Measurements from ENCODE around the gene STAP2.
"Not testable (repeated sequence)": the region's sequence is repeated elsewhere in the genome, so short reads cannot be mapped to it uniquely, and the experiment has no call there.

STAP2 gene

DNA sequence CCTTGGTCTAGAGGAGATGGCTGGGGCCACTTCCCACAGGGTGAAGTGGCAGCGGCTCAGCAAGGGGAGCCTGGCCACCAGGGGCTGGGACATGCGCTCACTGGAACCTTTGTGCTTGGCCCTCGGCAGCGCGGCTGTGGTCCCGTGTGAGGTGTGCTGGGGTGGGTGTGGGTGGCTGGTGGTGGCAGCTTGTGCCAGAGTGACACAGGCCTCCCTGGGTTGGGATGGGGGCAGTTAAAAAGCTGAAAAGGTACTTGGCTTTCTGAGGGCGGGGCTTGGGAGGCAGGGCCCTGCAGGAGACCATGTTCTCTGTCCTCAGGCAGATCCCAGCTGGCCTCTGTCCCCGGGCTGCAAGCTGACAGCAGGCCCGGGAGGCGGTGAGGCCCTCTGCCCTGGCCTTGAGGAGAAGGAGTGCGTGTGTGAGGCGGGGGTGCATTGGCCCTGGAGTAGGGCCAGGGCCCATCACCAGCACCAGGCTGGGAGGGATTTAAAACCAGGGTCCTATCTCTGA, 22.1 kb upstream of the STAP2 start:
- Histone ChIP-seq H3K4me3 (ENCODE audit: low read depth, low read length) (no peak overlapping the region), H3K9me3 (ENCODE audit: control insufficient read depth, insufficient read depth, low read length) (no peaks in the 10 kb centered on the region), H3K9ac (ENCODE audit: low read depth, low read length) (no peak overlapping the region), H3K36me3 (ENCODE audit: control insufficient read depth, insufficient read depth, low read length) (peaks cover 44% of the 10 kb centered on the region), H3K4me1 (ENCODE audit: control insufficient read depth, insufficient read depth, low read length) (no peaks in the 10 kb centered on the region), H3K27me3 (ENCODE audit: control insufficient read depth, insufficient read depth, low read length) (no peaks in the 10 kb centered on the region)

DNA sequence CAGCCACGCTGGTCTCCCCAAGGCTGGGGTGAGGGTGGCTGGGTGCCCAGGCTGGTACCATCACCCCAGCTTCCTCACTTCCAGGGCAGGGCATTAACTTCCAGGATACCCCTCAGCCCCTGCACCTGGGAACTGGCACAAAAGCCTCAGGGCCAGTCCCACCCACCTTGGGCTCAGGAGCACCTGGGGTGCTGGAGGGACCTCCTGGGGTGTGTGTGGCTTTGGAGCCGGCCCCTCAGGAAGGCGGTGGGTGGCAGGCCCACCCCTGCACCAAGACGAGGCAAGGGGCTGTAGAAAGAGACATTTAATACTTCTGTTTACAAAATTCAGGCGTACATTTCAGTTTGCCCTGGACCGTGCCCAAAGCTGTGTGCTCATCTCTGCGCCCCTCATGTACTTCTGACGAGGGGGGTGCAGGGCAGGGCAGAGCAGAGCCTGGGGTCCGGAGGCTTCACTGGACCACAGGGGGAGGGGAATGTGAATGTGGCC, 21.5 kb upstream of the STAP2 start:
- H3K27me3 ChIP-seq (ENCODE audit: control insufficient read depth, insufficient read depth, low read length), result no peaks in the 10 kb centered on the region
- H3K9ac ChIP-seq (ENCODE audit: low read depth, low read length), result no peak overlapping the region
- no peaks in the 10 kb centered on the region for H3K9me3 ChIP-seq (ENCODE audit: control insufficient read depth, insufficient read depth, low read length)
- H3K4me1 ChIP-seq (ENCODE audit: control insufficient read depth, insufficient read depth, low read length), result no peaks in the 10 kb centered on the region
- H3K36me3 ChIP-seq (ENCODE audit: control insufficient read depth, insufficient read depth, low read length), result peaks cover 41% of the 10 kb centered on the region
- H3K4me3 ChIP-seq (ENCODE audit: low read depth, low read length), result no peak overlapping the region

DNA sequence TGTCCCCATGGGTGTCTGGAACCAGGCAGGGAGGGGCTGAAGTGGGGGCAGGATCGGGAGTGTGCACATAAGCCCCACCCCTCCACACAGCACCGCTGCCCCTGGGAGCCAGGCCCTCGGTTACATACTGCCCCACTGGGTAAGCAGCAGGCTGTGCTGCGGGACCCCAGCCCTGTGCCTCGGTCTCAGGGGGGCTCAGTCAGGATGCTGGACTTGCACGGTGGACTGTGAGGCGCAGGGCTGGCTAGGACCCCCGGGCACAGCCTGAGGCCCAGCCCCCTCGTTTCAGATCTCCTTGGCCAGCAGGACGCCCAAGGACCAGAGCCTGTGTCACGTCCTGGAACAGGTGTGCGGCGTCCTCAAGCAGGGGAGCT, 21.0 kb upstream of the STAP2 start:
- no peaks in the 10 kb centered on the region for H3K27me3 ChIP-seq (ENCODE audit: control insufficient read depth, insufficient read depth, low read length)
- peaks cover 39% of the 10 kb centered on the region for H3K36me3 ChIP-seq (ENCODE audit: control insufficient read depth, insufficient read depth, low read length)
- H3K4me1 ChIP-seq (ENCODE audit: control insufficient read depth, insufficient read depth, low read length), result no peaks in the 10 kb centered on the region
- no peaks in the 10 kb centered on the region for H3K9me3 ChIP-seq (ENCODE audit: control insufficient read depth, insufficient read depth, low read length)
- H3K4me3 ChIP-seq (ENCODE audit: low read depth, low read length), result no peak overlapping the region
- H3K9ac ChIP-seq (ENCODE audit: low read depth, low read length), result no peak overlapping the region

DNA sequence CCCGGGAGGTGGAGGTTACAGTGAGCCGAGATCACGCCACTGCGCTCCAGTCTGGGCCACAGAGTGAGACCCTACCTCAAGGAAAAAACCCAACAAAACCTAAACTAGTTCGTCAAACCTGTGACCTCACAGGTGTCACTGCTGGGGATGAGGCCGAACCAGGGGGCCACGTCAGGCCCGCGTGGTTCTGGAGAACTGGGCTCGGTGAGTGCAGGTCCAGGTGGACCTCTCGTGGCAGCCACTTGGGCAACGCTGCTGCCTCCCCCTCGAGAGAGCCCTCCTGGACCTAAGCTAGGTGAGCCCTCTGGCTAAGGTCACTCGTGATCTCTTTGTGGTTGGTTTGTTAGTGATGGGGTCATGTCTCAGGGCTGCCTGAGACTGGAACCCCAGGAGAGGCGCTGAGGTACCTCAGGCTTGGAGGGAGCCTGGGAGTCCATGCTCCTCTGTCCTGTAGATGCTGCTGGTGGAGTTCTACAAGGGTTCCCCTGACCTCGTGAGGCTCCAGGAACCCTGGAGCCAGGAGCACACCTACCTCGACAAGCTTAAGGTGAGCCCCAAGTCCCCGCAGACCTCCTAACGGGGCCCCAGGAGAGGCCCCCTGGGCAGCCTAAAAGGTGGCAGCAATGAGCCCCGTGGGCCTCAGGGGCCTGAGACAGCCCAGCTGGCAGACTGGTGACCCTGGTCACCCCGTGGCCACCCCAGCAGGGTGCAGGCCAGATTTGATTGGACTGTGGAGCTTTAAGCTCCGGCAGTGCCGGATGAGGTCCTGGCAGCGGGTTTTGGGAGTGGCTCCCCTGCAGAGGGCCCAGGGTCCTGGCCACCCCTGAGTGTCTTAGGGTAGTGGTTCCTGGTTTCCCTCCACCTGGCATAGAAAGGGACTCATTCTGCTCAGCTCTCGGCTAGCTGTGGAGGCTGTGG, 20.3 kb upstream of the STAP2 start:
- Histone ChIP-seq H3K36me3 (ENCODE audit: control insufficient read depth, insufficient read depth, low read length) (peaks cover 36% of the 10 kb centered on the region), H3K4me1 (ENCODE audit: control insufficient read depth, insufficient read depth, low read length) (no peaks in the 10 kb centered on the region), H3K9ac (ENCODE audit: low read depth, low read length) (no peak overlapping the region)

DNA sequence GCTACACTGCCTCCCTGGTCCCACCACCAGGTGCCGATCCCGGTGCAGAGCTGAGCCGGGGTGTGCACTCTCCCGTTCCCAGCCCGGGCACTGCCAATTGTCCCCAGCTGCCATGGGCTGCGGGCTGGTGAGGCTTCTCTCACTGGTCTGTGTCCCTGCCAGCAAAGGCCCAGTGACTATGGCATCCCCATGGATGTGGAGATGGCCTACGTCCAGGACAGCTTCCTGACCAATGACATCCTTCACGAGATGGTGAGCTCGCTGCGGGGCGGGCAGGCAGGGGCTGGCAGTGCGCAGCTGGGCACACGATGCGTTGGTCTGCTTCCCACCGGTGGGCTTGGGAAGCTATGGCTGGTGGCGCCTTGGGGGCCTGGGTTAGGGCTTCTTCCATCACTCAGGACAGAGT, 19.3 kb upstream of the STAP2 start:
- H3K27me3 ChIP-seq (ENCODE audit: control insufficient read depth, insufficient read depth, low read length), result no peaks in the 10 kb centered on the region
- no peak overlapping the region for H3K4me3 ChIP-seq (ENCODE audit: low read depth, low read length)
- peaks cover 30% of the 10 kb centered on the region for H3K36me3 ChIP-seq (ENCODE audit: control insufficient read depth, insufficient read depth, low read length)
- no peaks in the 10 kb centered on the region for H3K9me3 ChIP-seq (ENCODE audit: control insufficient read depth, insufficient read depth, low read length)
- no peak overlapping the region for H3K9ac ChIP-seq (ENCODE audit: low read depth, low read length)
- H3K4me1 ChIP-seq (ENCODE audit: control insufficient read depth, insufficient read depth, low read length), result no peaks in the 10 kb centered on the region

More for the DNA sequence above, 20.3 kb upstream of the STAP2 start:
- H3K9me3 ChIP-seq (ENCODE audit: control insufficient read depth, insufficient read depth, low read length), result no peaks in the 10 kb centered on the region
- H3K27me3 ChIP-seq (ENCODE audit: control insufficient read depth, insufficient read depth, low read length), result no peaks in the 10 kb centered on the region
- no peak overlapping the region for H3K4me3 ChIP-seq (ENCODE audit: low read depth, low read length)

DNA sequence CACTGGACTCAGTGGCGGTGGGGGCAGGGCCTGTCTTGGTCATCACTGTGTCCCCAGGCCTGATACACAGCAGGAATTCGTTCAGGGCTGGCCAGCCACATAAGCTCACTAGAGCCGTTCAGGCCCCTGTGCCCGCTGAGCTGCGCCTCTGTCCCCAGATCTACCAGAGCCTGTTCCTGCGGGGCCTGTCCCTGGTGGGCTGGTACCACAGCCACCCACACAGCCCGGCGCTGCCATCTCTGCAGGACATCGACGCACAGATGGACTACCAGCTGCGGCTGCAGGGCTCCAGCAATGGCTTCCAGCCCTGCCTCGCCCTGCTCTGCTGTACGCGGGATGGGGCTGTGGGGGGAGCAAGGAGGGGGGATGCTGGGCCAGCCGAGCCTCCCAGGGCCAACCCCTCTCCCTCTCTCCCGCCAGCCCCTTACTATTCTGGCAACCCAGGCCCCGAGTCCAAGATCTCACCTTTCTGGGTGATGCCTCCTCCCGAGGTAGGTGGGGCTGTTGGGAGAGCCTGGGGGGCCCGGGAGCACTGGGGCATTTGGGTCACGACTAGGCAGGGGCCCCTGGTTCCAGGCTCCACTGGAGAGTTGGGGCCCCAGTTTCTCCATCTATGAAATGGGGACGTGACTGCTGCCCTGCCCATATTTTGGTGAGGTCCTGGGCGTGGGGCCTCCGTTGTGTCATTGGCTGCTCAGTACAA, 18.6 kb upstream of the STAP2 start:
- H3K4me3 ChIP-seq (ENCODE audit: low read depth, low read length), result no peak overlapping the region
- no peaks in the 10 kb centered on the region for H3K27me3 ChIP-seq (ENCODE audit: control insufficient read depth, insufficient read depth, low read length)
- no peaks in the 10 kb centered on the region for H3K4me1 ChIP-seq (ENCODE audit: control insufficient read depth, insufficient read depth, low read length)
- H3K9me3 ChIP-seq (ENCODE audit: control insufficient read depth, insufficient read depth, low read length), result no peaks in the 10 kb centered on the region
- H3K9ac ChIP-seq (ENCODE audit: low read depth, low read length), result no peak overlapping the region
- peaks cover 24% of the 10 kb centered on the region for H3K36me3 ChIP-seq (ENCODE audit: control insufficient read depth, insufficient read depth, low read length)

DNA sequence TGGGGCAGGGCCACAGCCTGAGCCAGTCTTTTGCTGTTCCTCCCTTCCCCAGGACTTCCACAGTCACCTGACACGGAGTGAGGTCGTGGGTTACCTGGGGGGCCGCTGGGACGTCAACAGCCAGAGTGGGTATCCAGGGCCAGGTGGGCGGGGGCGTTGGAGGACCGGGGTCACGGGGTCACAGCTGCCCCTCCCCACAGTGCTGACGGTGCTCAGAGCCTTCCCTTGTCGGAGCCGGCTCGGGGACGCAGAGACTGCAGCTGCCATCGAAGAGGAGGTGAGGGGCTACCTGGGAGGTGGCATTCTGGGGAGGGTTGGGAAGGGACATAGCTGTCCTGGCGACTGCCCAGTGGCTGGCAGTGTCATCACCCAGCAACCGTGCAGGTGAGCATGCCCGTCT, 16.3 kb upstream of the STAP2 start:
- no peak overlapping the region for H3K4me3 ChIP-seq (ENCODE audit: low read depth, low read length)

DNA sequence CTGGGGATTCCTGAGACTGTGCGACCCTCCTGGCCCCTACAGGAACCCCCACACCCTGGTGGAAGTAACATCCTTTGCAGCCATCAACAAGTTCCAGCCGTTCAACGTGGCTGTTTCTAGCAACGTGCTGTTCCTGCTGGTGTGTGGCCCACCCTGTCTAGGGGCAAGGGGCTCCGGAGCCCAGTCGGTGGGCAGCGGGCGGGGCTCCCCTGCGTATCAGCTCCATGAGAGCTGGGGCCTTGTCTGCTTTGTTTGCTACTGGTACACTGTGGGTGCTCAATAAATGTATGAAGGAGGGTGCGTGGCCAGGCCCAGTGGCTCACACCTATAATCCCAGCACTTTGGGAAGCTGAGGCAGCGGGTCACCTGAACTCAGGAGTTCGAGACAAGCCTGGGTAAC, 15.7 kb upstream of the STAP2 start:
- H3K9ac ChIP-seq (ENCODE audit: low read depth, low read length), result no peak overlapping the region
- no peak overlapping the region for H3K4me3 ChIP-seq (ENCODE audit: low read depth, low read length)
- H3K9me3 ChIP-seq (ENCODE audit: control insufficient read depth, insufficient read depth, low read length), result no peaks in the 10 kb centered on the region
- H3K36me3 ChIP-seq (ENCODE audit: control insufficient read depth, insufficient read depth, low read length), result peaks cover 11% of the 10 kb centered on the region
- H3K4me1 ChIP-seq (ENCODE audit: control insufficient read depth, insufficient read depth, low read length), result no peaks in the 10 kb centered on the region
- H3K27me3 ChIP-seq (ENCODE audit: control insufficient read depth, insufficient read depth, low read length), result no peaks in the 10 kb centered on the region

More for the DNA sequence above, 16.3 kb upstream of the STAP2 start:
- H3K4me1 ChIP-seq (ENCODE audit: control insufficient read depth, insufficient read depth, low read length), result no peaks in the 10 kb centered on the region
- no peaks in the 10 kb centered on the region for H3K9me3 ChIP-seq (ENCODE audit: control insufficient read depth, insufficient read depth, low read length)
- peaks cover 15% of the 10 kb centered on the region for H3K36me3 ChIP-seq (ENCODE audit: control insufficient read depth, insufficient read depth, low read length)
- no peak overlapping the region for H3K9ac ChIP-seq (ENCODE audit: low read depth, low read length)
- H3K27me3 ChIP-seq (ENCODE audit: control insufficient read depth, insufficient read depth, low read length), result no peaks in the 10 kb centered on the region

DNA sequence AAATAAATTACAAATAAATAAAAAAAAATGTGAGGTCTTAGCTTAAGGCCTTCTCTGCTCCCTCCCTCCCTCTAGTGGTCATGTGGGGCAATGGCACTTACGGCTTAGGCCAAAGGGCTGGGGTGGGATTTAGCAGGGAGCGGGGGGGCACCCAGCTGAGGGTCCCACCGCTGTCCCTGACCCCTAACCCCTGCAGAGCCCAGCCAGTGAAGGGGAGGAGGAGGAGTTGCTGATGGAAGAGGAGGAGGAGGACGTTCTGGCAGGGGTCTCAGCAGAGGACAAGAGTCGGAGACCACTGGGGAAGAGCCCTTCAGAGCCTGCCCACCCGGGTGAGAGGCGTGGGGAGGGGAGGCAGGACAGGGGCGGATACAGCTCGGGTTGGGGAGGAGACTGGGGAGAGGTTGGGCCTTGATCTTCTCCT, 14.1 kb upstream of the STAP2 start:
- Histone ChIP-seq H3K9ac (ENCODE audit: low read depth, low read length) (no peak overlapping the region), H3K4me1 (ENCODE audit: control insufficient read depth, insufficient read depth, low read length) (no peaks in the 10 kb centered on the region), H3K4me3 (ENCODE audit: low read depth, low read length) (no peak overlapping the region), H3K27me3 (ENCODE audit: control insufficient read depth, insufficient read depth, low read length) (no peaks in the 10 kb centered on the region), H3K9me3 (ENCODE audit: control insufficient read depth, insufficient read depth, low read length) (no peaks in the 10 kb centered on the region), H3K36me3 (ENCODE audit: control insufficient read depth, insufficient read depth, low read length) (no peaks in the 10 kb centered on the region)

DNA sequence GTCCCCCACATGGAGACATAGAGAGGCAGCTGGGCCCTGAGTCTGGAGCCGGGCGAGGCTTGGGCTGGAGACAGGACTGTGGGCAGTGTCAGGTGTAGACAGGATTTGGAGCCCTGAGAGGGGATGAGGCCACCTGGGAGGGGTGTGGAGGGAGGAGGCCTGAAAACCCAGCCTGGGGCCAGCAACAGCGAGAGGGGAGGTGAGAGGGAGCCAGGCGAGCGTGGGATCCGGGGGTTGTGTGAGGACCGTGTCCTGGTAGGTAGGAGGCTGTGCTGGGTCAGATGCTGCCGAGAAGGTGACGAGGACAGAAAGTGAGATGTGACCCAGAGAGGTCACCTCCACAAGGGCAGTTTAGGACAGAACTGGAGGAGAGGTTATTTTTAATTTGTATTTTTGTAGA, 12.1 kb upstream of the STAP2 start:
- Histone ChIP-seq H3K9me3 (ENCODE audit: control insufficient read depth, insufficient read depth, low read length) (no peaks in the 10 kb centered on the region), H3K27me3 (ENCODE audit: control insufficient read depth, insufficient read depth, low read length) (no peaks in the 10 kb centered on the region), H3K9ac (ENCODE audit: low read depth, low read length) (no peak overlapping the region), H3K4me3 (ENCODE audit: low read depth, low read length) (no peak overlapping the region), H3K36me3 (ENCODE audit: control insufficient read depth, insufficient read depth, low read length) (peaks cover 3% of the 10 kb centered on the region), H3K4me1 (ENCODE audit: control insufficient read depth, insufficient read depth, low read length) (no peaks in the 10 kb centered on the region)

DNA sequence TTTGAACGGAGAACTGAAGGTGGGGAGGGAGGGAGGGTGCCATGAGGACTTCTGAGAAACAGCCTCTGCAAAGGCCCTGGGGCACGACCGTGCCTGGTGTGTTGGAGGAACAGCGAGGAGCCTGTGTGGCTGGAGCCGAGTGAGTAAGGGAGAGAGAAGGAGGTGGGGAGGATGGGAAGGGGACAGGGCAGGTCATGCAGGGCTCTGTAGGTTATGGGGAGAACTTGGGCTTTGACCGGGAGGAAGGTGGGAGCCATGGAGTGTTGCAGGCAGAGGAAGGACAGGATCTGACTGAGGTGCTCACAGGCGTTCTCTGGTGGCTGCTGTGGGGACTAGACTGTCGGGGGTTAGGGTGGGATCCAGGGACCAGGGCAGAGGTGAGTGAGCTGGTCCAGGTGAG, 11.5 kb upstream of the STAP2 start:
- Histone ChIP-seq H3K36me3 (ENCODE audit: control insufficient read depth, insufficient read depth, low read length) (peaks cover 7% of the 10 kb centered on the region), H3K9ac (ENCODE audit: low read depth, low read length) (no peak overlapping the region), H3K4me1 (ENCODE audit: control insufficient read depth, insufficient read depth, low read length) (no peaks in the 10 kb centered on the region), H3K27me3 (ENCODE audit: control insufficient read depth, insufficient read depth, low read length) (no peaks in the 10 kb centered on the region), H3K4me3 (ENCODE audit: low read depth, low read length) (no peak overlapping the region), H3K9me3 (ENCODE audit: control insufficient read depth, insufficient read depth, low read length) (no peaks in the 10 kb centered on the region)

DNA sequence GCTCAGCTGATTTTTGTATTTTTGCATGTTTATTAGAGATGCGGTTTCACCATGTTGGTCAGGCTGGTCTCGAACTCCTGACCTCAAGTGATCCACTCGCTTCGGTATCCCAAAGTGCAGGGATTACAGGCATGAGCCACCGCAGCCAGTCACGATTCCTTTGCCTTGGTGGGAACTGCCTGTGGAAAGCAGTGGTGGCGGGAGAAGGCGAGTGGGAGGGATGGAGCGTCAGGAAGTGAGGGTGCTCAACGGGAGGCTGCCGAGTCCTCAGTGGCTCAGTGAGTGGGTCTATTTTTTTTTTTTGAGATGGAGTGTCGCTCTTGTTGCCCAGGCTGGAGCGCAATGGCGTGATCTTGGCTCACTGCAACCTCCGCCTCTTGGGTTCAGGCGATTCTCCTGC, 10.6 kb upstream of the STAP2 start:
- H3K4me3 ChIP-seq (ENCODE audit: low read depth, low read length); H3K27me3 ChIP-seq (ENCODE audit: control insufficient read depth, insufficient read depth, low read length); H3K9ac ChIP-seq (ENCODE audit: low read depth, low read length); H3K9me3 ChIP-seq (ENCODE audit: control insufficient read depth, insufficient read depth, low read length); H3K36me3 ChIP-seq (ENCODE audit: control insufficient read depth, insufficient read depth, low read length); H3K4me1 ChIP-seq (ENCODE audit: control insufficient read depth, insufficient read depth, low read length): not testable (repeated sequence)
